ENCODE data around the gene FAM228B. TPM values are rescaled to one million over a fixed set of nuclear protein-coding genes. Genes with fewer than 3 reads are reported as not detected.

Gene FAM228B
- total RNA-seq, 1 experiment from 2014 or later, result 7.9 TPM

DNA sequence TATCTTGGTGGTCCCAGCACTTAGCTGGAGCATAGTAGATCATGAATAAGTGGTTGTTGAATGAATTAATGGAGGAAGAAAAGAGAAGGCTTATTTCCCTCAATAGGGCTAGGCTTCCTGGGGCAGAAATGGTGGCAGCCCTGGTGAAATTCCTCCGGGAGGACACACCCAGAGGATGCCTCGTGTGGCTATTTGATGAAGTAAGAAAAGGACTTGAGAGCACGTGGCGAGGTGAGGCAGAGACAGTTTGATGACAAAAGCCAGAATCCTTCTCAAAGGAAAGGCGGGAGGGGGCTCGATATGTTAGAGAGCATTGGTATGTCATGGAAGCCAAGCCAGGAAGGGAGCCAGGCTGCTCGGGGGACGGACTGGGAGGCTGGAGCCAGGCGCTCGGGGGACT, 66.3 kb downstream of the FAM228B start:
- Histone ChIP-seq H3K4me1 (peaks cover 7% of the 10 kb centered on the region; the same call in 1 of the 2 replicates), H3K27me3 (replicated peaks; ENCODE audit: control insufficient read depth, insufficient read depth, low read length) (no peaks in the 10 kb centered on the region), H3K36me3 (ENCODE audit: control insufficient read depth, insufficient read depth, low read length) (no peaks in the 10 kb centered on the region), H3K4me3 (ENCODE audit: low read depth, low read length) (no peak overlapping the region), H3K9me3 (0 out of 2 replicates have a peak, but pooled peaks cover 5% of the 10 kb centered on the region)
- Mint-ChIP-seq H3K4me3 (ENCODE audit: unreplicated experiment) (no peak overlapping the region), H3K27ac (ENCODE audit: unreplicated experiment) (no peak overlapping the region), H3K4me1 (ENCODE audit: low read depth, unreplicated experiment) (peaks cover 8% of the 10 kb centered on the region), H3K27me3 (ENCODE audit: insufficient read depth, unreplicated experiment) (peaks cover 2% of the 10 kb centered on the region), H3K36me3 (ENCODE audit: insufficient read depth, unreplicated experiment) (no peaks in the 10 kb centered on the region), H3K9me3 (ENCODE audit: unreplicated experiment) (peaks cover 13% of the 10 kb centered on the region)
- BruUV-seq (replicated peaks), result no TSS peak
- ChIA-PET CTCF (no interaction called here), POLR2A (no interaction called here)
- DNase-seq, result no peak
- intact Hi-C loops (cut with micrococcal nuclease; ENCODE audit: unreplicated experiment), result no loop called here
- no peak for TF ChIP-seq CTCF (IDR thresholded peaks at IDR 0.05; ENCODE audit: insufficient read depth in 1 of 2, low read depth in 1 of 2, low read length in 1 of 2, severe bottlenecking in 1 of 2, unreplicated experiment in 1 of 2)

DNA sequence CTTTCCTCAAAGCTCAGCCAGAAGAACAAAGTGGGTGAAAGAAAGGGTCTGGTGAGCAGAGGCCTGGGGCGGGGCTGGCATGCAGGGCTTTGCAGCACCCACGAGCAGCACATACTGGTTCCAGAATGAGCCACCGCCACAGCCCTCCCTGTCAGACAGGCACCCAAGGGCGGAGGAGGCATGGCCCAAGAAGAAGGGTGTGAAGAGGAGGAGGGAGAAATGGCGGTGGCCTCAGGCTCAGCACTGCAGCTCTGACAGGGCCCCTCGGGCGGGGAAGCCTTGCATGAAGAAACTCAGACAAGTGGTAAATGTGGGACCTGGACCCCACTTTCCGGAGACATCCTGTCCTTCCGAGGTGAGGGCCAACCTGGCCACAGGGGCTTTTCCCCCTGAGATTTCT, 67.2 kb downstream of the FAM228B start:
- intact Hi-C loops (cut with micrococcal nuclease; ENCODE audit: unreplicated experiment), result no loop called here
- Histone ChIP-seq H3K4me3 (ENCODE audit: low read depth, low read length) (no peak overlapping the region), H3K4me1 (peaks cover 7% of the 10 kb centered on the region; the same call in 1 of the 2 replicates), H3K9me3 (0 out of 2 replicates have a peak, but pooled peaks cover 1% of the 10 kb centered on the region), H3K27me3 (replicated peaks; ENCODE audit: control insufficient read depth, insufficient read depth, low read length) (no peaks in the 10 kb centered on the region), H3K36me3 (ENCODE audit: control insufficient read depth, insufficient read depth, low read length) (no peaks in the 10 kb centered on the region)
- Mint-ChIP-seq H3K27me3 (ENCODE audit: insufficient read depth, unreplicated experiment) (peaks cover 2% of the 10 kb centered on the region), H3K9me3 (ENCODE audit: unreplicated experiment) (peaks cover 13% of the 10 kb centered on the region), H3K4me1 (ENCODE audit: low read depth, unreplicated experiment) (peaks cover 8% of the 10 kb centered on the region), H3K4me3 (ENCODE audit: unreplicated experiment) (no peak overlapping the region), H3K27ac (ENCODE audit: unreplicated experiment) (no peak overlapping the region), H3K36me3 (ENCODE audit: insufficient read depth, unreplicated experiment) (no peaks in the 10 kb centered on the region)
- CTCF ChIA-PET, result no interaction called here
- POLR2A ChIA-PET, result no interaction called here
- DNase-seq, result no peak
- TF ChIP-seq CTCF (IDR thresholded peaks at IDR 0.05; ENCODE audit: insufficient read depth in 1 of 2, low read depth in 1 of 2, low read length in 1 of 2, severe bottlenecking in 1 of 2, unreplicated experiment in 1 of 2), result no peak
- BruUV-seq (replicated peaks), result no TSS peak

DNA sequence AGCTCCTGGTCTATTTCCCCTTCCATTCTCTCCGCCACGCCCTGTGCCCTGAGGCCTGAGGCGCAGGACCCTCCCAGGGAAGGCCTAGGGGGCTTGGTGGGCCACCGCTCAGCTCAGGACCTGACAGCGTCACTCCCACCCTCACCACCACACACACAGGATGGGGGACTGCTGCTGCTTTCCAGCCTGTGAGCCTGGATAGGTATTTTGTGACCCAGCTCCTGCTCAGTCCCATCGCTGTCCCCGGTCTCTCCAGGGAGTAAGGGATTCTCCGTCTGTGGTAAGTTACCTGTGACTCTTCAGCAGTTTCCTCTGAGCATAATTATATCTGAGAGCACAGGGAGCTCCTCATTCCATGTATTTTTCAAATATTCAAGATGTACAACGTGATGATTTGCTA, 67.9 kb downstream of the FAM228B start:
- Mint-ChIP-seq H3K4me3 (ENCODE audit: unreplicated experiment) (no peak overlapping the region), H3K36me3 (ENCODE audit: insufficient read depth, unreplicated experiment) (no peaks in the 10 kb centered on the region), H3K4me1 (ENCODE audit: low read depth, unreplicated experiment) (peaks cover 8% of the 10 kb centered on the region), H3K27ac (ENCODE audit: unreplicated experiment) (no peak overlapping the region), H3K27me3 (ENCODE audit: insufficient read depth, unreplicated experiment) (peaks cover 2% of the 10 kb centered on the region), H3K9me3 (ENCODE audit: unreplicated experiment) (peaks cover 13% of the 10 kb centered on the region)
- no peak for DNase-seq
- Histone ChIP-seq H3K4me1 (peaks cover 7% of the 10 kb centered on the region; the same call in 1 of the 2 replicates), H3K36me3 (ENCODE audit: control insufficient read depth, insufficient read depth, low read length) (no peaks in the 10 kb centered on the region), H3K9me3 (no peaks in the 10 kb centered on the region), H3K4me3 (ENCODE audit: low read depth, low read length) (no peak overlapping the region), H3K27me3 (replicated peaks; ENCODE audit: control insufficient read depth, insufficient read depth, low read length) (no peaks in the 10 kb centered on the region)
- no TSS peak for BruUV-seq (replicated peaks)
- TF ChIP-seq CTCF (IDR thresholded peaks at IDR 0.05; ENCODE audit: insufficient read depth in 1 of 2, low read depth in 1 of 2, low read length in 1 of 2, severe bottlenecking in 1 of 2, unreplicated experiment in 1 of 2), result no peak
- ChIA-PET POLR2A (no interaction called here), CTCF (no interaction called here)
- intact Hi-C loops (cut with micrococcal nuclease; ENCODE audit: unreplicated experiment), result no loop called here

Data from Caco-2 (cell line).